HS-5 (cell line): ENCODE results near the gene DHRS13.
"Not testable (repeated sequence)": the region's sequence is repeated elsewhere in the genome, so short reads cannot be mapped to it uniquely, and the experiment has no call there.

Experiments
- DNase-seq: peaks from one replicate; pipeline ENCODE4 v3.0.0-alpha.2; 2012; ENCODE audit warnings: low read depth

Gene DHRS13

DNA sequence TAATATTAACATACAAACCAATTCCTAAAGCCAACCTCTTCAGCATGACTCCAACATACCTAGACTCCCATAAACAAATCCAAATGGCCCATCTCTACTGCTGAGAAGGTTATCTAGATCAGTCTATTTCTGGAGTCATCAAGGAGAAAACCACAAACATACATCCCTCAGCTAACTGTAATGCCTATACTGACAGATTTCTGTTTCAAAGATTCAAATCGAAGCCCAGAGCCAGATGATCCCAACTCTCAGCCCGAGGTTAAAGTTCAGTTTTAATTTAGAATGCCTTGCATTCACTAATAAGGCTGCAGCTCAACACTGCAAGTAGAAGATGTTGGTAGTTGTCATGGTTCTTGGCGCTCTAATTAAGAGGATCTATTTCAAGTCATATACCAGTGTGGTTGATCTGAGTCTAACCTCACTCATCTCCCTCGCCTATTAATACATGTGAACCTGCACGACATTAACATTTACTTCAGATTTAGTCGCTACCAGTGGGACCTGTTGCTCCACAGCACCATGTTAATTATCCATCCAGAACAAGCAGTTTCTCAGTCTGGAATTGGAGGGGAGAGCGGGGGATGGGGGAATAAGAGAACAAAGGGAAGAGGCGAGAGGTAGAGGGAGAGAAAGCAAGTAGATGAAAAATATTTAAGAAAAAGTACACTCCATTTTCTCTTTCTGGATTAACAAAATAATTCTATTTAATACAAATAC, 33.0 kb upstream of the DHRS13 start:
- no peak for DNase-seq

DNA sequence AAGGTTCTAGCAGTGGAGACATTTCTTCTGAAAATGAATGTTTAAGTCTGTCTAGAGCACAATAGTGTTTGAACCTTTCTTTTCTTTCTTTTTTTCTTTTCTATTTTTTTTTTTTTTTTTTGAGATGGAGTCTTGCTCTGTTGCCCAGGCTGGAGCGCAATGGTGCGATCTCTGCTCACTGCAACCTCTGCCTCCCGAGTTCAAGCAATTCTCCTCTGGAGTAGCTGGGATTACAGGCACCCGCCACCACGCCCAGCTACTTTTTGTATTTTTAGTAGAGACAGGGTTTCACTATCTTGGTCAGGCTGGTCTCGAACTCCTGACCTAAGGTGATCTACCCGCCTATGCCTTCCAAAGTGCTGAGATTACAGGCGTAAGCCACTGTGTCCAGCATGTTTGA, 31.6 kb upstream of the DHRS13 start:
- DNase-seq, result not testable (repeated sequence)

DNA sequence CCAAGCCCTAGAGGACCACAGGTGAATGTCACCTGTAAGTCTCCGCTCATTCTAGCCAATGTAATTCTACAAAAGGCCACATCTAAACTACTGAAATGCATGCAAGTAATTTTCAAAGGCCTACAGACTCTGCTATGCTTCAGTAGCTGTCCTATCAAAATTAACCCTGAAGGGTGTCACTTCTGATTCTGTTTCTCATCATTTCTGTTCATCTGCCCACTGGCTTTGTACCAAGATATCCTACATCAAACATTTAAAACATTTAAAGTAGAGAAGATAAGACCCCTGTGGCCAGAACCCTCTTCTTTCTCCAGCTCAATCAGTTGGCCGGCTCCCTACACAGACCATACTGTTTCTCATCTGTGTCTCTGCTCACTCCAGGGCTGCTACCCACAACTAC, 26.9 kb upstream of the DHRS13 start:
- no peak for DNase-seq

DNA sequence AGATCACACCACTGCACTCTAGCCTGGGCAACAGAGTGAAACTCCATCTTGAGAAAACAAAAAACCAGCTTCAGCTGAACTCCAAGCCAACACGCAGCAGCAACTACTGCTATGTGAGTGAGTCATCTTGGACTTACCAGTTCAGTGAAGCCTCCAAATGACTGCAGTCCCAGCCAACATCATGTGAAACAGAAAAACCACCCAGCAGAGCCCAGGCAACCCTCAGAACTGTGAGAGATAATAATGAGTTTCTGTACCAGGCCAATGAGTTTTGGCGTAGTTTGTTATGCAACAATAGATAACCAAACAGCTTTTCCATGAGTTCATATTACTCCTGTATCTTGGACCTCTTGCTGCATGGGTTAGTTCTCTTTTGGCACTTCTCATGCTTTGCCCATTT, 25.2 kb upstream of the DHRS13 start:
- no peak for DNase-seq

DNA sequence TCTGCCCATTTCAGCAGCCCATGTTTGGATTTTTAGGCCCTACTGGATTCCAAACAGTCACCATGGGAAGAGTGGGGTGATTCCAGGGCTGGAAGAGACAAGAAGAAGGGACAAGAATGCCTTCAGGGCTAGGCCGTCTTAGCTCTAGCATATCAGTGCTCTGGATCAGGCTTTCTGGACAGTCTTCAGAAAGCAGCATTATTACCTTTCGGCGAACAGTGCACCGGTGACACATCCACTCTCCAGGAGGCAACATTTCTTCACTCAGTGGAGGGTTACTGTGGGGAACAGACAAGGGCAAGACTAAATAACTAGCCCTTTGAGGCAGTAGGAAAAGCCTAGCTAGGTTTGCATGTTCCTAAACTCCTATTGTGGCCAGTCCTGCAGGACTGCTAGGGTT, 23.9 kb upstream of the DHRS13 start:
- no peak for DNase-seq

DNA sequence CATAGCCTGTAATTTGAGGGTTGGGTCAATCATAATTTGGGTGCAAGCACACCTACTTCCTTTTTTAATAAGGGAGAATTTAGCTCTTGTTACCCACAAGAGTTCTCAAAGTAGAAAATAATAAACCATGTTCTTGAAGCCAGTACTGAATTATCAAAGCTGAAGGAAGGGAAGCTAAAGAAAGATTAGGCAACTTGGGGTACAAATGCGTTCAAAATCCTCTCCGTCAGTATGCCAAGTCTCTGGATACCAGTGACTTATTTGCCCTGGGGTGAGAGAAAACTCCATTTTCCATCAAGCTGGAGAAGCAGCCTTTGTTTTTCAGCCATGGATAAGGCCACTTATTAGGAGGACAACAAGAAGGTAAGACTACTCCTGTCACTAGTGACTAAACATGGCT, 23.5 kb upstream of the DHRS13 start:
- no peak for DNase-seq

DNA sequence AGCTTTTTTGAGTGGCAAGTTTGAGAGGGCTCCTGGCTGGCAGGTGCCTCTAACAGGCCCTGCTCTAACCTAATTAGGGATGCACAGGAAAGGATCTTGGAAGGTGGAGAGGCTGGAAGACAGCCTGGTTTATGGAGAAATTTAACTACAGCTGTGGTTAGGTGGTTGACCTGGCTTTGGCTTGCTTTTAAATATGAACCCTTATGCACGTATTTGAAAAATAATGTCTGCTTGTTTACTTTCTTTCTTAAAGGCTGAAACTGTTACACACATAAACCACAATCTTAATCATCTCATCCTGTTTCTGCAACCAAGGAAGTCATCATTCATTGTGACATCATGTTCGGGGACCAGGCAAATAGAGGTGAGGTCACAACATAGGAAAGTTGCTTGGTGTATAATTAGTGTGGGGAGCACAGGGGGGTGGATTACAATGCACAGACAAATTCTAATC, 23.1 kb upstream of the DHRS13 start:
- DNase-seq, result peak; percentile 80

DNA sequence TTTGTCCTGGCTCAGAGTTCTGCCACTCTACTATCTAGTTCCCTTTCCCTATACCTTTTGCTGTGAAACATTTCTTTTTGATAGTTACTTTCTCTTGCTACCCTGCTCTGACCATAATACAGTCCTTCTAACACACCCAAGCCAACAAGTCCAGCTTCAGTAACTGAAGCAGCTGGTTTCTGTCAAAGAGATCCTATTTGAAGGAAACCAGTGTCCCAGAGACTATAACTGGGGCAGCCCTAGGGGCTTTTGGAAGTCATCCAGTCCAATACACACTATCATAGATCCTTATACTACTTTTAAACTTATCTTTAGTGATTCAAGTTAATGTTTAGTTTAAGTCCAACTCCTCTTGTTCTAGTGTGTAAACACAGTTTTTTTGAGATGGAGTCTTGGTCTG, 17.3 kb upstream of the DHRS13 start:
- DNase-seq, result no peak

DNA sequence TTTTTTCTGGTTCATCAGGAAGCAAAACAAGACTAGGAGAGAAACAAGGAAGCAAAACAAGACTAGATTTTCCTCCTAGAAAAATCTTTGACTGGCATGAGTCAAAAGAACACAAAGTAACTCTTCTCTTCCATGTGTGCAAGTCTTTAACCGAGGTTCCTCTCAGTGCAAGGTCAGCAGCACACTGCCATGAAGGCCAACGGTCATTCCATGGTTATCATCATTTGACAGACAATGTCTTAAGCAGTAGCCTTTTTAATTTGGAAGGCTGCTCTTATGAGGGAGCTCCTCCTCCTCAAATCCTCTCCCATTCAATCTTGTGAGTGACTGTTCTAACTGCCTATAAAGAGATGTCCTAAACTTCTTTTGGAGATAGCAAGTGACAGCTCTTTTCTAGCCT, 15.4 kb upstream of the DHRS13 start:
- DNase-seq, result no peak

DNA sequence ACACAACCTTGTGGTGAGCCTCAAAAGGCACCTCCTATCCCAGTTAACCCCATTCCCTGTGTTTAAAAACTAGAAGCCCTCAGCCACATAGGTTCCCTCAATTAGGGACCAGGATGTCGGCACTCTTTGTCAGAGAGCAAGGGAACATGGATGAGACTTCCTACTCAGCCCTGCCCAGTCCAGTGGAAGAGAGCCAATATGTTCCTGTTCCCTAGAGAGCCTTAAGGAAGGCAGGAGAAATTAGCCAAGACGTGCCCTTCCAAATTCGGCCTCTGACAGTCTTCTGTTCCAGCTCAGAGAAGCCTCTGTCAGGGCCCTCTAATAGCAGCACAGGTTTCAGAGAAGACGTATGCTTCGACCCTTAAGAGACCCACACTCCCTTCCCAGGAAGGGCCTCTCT, 14.6 kb upstream of the DHRS13 start:
- no peak for DNase-seq

DNA sequence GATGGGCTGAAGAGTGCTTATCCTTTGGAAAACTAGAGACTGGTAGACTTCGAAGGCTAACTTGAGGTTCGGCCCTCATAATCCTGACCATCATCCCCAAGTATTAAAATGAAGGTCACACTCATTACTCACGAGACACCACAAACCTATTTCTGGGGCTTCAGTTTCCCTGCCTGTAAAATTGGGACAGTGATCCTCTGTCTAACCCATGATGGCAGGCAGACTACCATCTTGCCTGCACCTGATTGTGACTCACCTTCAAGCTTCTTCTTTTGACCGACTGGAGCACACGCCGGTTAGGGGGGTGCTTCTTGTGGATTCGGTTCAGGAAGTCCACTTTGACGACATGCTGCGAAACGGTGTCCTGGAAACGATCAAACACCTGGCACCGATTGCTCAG, 14.2 kb upstream of the DHRS13 start:
- no peak for DNase-seq

DNA sequence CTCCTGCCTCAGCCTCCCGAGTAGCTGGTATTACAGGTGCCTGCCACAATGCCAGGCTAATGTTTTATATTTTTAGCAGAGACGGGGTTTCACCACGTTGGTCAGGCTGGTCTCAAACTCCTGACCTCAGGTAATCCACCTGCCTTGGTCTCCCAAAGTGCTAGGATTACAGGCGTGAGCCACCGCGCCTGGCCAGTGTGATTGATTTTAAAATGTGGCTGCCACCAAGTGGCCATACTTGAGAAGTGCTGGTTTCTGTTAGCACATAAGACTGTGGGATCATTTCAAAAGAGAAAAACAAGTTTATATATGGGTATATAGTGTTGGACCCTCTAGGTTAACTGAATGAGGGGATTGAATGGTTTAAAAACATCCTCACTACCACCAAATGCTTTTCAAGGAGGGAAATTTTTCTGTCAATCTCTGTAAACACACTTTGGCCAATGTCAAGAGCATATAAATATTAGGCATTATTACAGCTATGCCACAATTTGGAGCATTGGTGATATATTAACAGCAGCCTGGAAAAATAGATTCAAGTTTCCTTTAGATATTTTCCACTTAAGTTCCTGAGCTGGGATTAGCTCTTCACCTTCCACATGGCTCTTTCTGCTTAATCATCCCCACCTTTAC, 13.5 kb upstream of the DHRS13 start:
- DNase-seq, result no peak

DNA sequence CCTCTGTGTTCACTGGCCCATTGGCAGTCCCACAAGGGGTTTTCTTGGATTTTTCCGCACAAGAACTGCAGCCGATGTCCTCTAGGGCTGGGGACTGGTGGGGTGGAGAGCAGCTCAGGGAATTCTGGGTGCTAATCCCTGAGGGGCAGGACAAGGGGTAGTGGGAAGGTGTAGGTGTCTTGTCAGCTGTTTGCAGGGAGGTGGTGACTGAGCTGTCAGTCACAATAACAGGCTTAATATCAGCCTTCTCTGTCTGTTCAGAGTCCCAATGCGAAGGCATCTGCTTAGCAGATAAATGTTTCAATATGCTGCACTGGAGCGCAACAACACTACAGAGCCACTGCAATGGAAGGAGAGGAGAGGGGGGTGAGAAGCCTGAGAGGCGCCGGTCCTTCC, 10.1 kb upstream of the DHRS13 start:
- no peak for DNase-seq

DNA sequence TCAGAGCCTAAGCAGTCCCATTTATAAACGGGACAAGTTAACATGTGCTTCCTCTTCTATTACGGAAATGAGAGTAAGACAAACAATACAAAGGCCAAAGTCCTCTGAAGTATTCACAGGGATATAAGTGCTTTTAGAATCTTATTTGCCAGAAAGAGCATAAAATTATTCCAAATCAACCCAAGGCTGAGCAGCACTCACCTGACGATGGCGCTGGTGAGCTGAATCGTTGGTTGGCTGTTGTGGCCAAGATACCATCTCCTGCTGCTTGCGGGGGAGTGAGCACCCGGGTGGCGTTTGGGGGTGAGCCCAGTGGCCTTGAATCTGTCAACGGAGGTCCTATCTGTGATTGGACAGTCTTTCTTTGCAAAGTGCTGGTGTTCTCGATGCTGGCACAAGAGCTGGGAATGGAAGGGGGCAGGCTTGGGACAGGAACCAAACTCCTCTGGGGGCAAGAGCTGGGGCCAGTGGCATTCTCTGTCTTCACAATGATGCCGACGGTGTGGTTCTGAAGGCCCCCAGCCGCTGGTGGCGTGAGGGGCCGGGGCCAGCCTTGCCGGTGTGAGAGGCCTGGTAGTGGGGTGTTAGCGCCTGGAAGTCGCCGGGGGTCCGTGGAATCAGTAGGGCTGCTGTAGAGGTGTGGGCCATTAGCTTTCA, 9.5 kb upstream of the DHRS13 start:
- no peak for DNase-seq

DNA sequence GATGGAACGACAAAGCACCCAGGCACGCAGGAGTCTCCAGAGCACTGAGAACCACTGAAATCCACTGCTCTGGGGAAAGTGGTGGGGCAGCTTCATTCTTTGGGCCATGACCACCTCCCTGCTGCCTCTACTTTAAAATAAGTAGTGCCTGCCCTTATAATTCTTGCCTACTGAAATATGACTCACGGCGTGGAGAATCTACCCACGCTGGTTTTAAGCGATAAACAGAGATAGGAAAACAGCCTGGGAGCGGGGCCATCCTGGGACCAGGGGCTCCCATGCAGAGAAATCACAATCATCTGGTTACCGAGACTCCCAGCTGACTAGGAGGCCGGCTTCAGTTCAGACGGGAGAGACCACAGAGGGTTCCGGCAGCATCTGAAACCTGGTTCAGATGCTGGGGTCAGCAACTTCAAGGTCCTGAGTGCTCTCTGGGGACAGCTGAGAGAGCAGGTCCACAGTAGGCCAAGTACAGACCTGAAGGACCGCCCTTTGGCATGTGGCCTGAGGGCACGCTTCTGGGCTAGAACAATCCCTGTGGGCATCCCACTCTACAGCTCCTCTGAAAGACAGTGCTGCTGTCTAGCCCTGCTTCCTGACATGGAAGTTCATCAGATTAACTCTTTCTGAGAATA, 8.6 kb upstream of the DHRS13 start:
- no peak for DNase-seq

DNA sequence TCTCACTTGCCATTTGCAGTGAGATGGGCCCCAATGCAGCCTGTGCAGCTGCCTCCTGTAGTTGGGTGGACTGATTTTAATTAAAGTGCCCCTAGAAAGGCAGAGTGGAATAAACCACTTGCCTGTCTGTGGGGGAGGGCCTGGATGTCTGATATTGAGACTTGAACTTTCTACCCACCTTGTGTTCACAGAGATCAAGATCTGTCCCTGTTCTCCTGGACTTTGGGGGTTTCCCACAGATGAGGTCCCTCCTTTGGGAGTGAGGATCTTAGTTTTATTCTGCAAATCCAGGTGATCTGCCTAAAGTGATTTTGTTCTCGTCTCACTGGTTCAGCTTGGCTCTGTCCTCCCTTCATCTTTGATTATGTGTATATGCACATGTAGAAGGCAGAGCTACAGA, 7.7 kb upstream of the DHRS13 start:
- no peak for DNase-seq

DNA sequence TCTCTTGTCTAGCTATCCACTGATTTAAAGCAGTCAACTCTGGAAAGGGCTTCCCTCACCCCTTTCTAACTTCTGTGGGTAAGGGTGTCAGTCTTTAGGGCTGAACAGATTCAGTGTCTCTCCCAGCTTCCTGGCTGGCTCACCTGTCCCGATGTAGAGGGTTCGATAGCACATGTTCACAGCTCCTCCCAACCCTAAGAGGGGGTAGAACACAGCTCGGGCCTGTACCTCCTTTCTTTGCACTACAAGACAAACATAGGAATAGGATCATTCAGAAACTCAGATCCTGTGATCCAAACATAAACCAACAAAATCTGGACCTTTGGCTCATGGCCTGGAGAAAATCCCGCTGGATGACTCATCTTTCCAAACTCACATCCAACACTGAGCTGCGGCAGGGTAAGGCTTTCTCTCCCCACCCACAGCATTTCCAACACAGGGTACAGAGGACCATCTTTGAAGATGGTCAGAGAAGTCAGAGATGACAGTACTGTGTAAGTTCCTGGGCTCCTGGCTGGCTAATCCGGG, 5.8 kb upstream of the DHRS13 start:
- DNase-seq, result peak; percentile 49

DNA sequence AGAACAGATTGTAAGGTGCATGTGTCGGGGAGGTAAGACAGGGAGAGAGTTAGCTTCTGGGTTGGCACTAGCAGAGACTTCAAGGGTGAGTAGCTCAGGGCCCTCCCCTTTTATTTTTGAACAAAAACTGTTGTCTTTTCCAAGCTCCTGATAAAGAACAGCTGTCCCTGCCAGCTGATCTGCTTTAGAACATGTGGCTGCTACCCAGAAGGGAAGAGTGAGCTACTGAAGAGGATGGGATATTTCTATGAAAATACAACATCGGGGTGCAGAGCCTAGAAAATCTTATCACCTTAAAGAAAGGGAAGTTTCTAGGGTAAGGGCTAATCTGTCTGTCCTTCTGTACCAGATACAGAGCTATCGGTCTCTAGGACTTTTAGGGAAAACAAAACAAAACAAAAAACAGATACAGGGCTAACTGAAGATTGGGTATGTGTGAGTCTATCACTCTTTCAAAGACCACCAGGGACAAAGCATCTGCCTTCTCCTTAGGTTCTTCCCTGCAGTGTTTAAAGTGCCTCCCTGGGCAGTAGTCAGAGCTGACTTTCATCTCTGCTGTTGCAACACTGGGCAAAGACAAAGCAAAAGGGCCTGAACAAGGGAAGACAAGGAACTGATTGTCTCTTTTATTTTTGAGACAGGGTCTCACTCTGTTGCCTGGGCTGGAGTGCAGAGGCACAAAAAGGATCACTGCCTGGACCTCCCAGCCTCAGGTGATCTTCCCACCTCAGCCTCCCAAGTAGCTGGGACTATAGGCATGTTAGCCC, 5.0 kb upstream of the DHRS13 start:
- no peak for DNase-seq

DNA sequence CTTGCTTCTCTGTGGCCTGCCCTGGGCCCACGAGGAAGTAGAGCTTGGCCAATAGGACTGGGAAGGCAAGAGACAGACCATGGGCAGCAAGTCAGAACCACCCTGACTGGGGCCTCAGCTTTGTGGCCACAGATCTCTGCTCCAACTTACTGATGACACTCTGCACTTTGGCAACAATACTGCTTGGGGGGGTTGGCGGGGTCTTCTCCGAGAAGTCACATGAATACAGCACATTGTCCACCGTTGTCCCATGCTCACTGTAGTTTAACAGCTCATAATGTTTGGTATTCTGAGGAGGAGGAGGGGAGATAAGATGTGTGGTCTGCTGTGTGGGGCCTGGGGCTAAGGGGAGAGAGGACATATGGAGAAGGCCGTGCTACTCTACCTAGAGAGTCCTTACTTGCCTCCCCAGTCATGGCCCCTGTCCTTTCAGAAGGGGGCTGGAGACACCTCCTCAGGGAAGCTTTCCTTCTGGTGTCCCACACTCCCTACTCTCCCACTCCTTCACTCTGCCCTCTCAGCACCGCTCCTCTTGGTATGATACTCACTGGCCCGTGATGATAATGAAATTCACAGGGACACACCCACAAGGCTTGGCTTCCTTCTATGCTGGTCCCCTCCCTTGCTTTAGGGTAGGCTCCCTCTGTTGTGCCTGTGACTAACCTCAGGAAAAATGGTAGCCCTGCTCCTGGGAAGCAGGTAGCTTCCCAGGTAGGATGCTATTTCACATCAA, 4.0 kb upstream of the DHRS13 start:
- DNase-seq, result no peak

DNA sequence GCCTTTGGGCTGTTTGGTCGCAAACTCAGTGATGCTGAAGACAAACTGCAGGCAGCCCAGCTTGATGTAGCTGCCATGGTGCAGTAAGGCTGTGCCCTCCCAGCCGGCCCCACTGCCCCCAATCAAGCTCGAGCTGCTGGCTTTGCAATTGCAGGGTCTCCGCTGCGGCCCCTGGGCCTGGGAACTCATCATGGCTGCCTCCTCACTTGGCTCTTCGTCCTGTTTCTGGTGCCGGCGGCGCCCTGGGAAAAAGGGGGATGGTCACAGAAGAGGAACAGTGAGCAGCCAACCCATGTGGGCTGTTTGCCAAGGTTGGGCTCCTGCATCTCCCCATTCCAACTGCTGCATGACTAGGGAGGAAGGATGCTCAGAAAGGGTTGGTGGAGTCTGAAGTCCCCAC, 3.4 kb upstream of the DHRS13 start:
- DNase-seq, result no peak

DNA sequence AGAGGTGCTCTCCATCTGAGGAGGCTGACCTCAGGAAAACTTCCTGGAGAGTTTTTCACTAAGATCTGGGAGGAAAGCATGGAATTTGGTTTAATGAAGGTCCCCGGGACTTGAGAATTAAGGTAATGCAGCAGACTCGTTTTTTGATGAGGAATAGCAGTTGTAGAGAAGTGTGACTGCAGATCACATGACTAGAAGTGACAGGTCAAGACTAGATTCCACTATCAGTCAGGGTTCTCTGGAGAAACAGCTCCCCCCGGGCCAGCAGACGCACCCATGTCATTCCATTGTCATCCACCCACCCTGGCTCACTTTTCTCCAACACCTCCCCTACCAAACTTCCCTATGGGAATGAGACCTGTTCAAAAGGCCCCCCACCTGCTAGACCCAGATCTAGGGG, 1.9 kb upstream of the DHRS13 start:
- DNase-seq, result no peak

DNA sequence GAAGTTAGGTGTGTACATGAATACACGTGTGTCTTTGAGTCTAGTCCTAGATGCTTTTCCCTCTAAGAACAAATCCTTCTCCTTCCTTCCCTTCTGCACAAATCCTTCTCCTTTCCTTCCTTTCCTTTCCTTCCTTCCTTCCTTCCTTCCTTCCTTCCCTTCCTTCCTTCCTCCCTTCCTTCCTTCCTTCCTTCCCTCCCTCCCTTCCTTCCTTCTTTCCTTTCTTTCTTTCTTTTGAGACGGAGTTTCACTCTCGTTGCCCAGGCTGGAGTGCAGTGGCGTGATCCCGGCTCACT, 615 bp upstream of the DHRS13 start:
- DNase-seq, result not testable (repeated sequence)
